NCI-H526 (cell line): ENCODE results near the gene PIGA.
A peak's percentile ranks its signal among the peaks of the same experiment; 100 is the strongest.
"Not testable (repeated sequence)": the region's sequence is repeated elsewhere in the genome, so short reads cannot be mapped to it uniquely, and the experiment has no call there.

ENCODE experiments used
- DNase-seq, 2 experiments: peaks; one replicate each; lab custom pipeline; 2025; lab: John Stamatoyannopoulos, UW

Gene PIGA

GRCh38 chrX:15320297-15320696, 15.0 kb downstream of the PIGA start:
- DNase-seq, result no peak

- no peak for DNase-seq
Observed at GRCh38 chrX:15319075-15319474, 16.2 kb downstream of the PIGA start.

GRCh38 chrX:15315509-15315908, 19.8 kb downstream of the PIGA start, which contains the start of gene ASB11:
Gene ASB11, minus strand, starts transcription at chrX:15315640. Its CDS starts 35 bp downstream, at chrX:15315605.
- no peak for DNase-seq

GRCh38 chrX:15314472-15314871, 20.9 kb downstream of the PIGA start:
- peak in 1 of 2 experiments; percentile 13 for DNase-seq

GRCh38 chrX:15311119-15311518, 24.2 kb downstream of the PIGA start:
- no peak for DNase-seq

- no peak for DNase-seq
Observed at GRCh38 chrX:15310117-15310516, 25.2 kb downstream of the PIGA start.

- DNase-seq, result not testable (repeated sequence)
Observed at GRCh38 chrX:15305899-15306298, 29.4 kb downstream of the PIGA start.

- no peak for DNase-seq
Observed at GRCh38 chrX:15301924-15302323, 33.4 kb downstream of the PIGA start.

GRCh38 chrX:15299941-15300851, 35.1 kb downstream of the PIGA start:
- peak in 1 of 2 experiments; percentile 25 for DNase-seq

GRCh38 chrX:15298780-15299179, 36.5 kb downstream of the PIGA start:
- DNase-seq, result no peak

GRCh38 chrX:15298201-15298600, 37.1 kb downstream of the PIGA start:
- no peak for DNase-seq

- no peak for DNase-seq
Observed at GRCh38 chrX:15293451-15293850, 41.9 kb downstream of the PIGA start.

- DNase-seq, result no peak
Observed at GRCh38 chrX:15292861-15293260, 42.5 kb downstream of the PIGA start.

- DNase-seq, result no peak
Observed at GRCh38 chrX:15277604-15278003, 57.7 kb downstream of the PIGA start.

- DNase-seq, result no peak
Observed at GRCh38 chrX:15274946-15275345, 60.4 kb downstream of the PIGA start.

- DNase-seq, result not testable (repeated sequence)
Observed at GRCh38 chrX:15273275-15273674, 62.0 kb downstream of the PIGA start.

GRCh38 chrX:15271757-15272156, 63.6 kb downstream of the PIGA start:
- DNase-seq, result peak; percentile 54 to 58

GRCh38 chrX:15269618-15270521, 65.5 kb downstream of the PIGA start, which contains the start of gene ASB9:
Gene ASB9, minus strand, starts transcription at chrX:15270083. Its CDS starts 209 bp downstream, at chrX:15269874.
- peak in 1 of 2 experiments; percentile 49 for DNase-seq
